GM21390 (cell line): ENCODE data around the gene ADRM1.

ENCODE experiments used
- ATAC-seq: cut with Tn5 transposase; IDR thresholded peaks from one replicate; pipeline ENCODE4 v1.9.1; 2021; ENCODE audit not compliant: unreplicated experiment

The ADRM1 gene, protein sequence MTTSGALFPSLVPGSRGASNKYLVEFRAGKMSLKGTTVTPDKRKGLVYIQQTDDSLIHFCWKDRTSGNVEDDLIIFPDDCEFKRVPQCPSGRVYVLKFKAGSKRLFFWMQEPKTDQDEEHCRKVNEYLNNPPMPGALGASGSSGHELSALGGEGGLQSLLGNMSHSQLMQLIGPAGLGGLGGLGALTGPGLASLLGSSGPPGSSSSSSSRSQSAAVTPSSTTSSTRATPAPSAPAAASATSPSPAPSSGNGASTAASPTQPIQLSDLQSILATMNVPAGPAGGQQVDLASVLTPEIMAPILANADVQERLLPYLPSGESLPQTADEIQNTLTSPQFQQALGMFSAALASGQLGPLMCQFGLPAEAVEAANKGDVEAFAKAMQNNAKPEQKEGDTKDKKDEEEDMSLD

DNA sequence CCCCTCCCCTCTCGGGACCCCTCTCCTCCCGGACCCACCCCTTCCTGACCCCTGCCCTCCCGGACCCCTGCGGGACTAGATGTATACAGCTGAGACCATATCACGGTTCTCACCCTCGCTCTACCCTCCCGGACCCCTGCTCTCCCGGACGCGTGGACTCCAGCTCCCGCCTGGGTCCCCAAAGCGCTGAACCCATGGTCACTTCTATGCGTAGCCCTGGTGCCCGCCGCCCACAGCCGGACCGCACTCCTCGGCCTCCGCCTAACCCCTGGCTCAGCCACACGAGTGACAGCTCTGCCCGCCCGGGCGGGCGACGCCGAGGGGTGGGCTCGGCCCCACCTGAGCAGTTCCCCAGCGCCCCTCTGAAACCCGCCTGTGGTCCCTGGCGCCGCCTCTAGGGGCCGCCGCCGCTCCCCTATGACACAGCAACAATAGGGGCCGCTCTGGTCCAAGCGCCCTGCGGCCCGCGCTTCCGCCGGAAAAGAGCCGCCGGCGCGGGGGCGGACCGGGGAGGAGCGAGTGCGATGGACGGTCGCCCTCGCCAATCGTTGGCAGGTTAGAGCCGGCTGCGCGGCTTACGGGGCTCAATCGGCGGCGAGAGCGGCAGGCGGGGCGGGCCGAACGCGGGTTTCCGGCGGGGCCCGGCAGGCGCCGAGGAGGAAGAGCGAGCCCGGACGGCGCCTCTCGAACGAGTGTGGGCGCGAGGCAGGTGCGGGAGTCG is at the start of gene ADRM1:
Gene ADRM1, plus strand, starts transcription at position 657 of the 721 bp plus-strand sequence. CDS start 572 bp downstream, outside the sequence.
- peak; percentile 88 for ATAC-seq

DNA sequence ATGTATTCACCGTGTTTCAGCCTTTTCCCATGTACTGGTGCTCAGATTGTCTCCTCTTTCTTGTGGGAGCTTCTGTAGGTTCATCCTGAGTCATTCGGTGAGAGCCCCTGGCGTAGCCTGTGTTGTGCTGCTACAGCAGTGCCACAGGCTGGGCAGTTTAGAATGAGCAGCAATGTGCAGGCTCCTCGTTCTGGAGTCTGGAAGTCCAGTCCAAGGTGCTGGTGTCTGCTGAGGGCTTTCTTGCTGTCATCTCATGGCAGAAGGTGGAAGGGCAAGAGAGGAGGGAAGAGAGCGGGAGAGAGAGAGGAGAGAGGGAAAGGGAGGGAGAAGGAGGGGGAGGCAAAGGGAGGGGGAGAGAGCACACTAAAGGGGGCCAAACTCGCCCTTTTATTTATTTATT is 49.4 kb upstream of the ADRM1 start:
- no peak for ATAC-seq

DNA sequence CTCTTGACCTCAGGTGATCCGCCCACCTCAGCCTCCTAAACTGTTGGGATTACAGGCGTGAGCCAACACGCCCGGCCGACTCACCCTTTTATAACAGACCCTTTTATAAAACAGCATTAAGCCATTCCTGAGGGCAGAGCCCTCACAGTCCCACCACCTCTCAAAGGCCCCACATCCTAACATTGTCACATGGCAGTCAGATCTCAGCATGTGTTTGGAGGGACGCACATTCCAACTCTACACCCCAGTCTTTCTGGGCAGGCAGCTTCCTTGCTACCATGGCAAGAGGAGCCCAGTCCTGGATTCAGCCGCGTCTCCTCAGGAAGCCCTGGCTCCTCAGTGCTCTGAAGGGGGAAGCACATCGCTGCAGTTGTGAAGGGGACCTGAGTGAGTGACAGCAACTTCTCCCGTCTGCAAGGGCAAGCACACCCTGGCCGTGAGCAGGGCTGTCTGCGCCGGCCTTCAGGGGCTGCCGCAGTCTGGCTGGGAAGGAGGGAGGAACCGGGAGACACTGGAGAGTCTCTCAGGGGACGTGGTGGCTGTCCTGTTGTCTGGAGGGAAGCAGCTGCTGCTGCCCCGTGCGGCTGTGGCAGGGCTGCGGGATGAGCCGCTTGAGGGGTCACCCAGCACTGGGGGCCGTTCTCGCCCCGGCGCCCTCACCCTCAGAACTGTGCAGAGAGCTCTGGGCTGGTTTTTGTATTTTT is 48.6 kb upstream of the ADRM1 start:
- no peak for ATAC-seq

DNA sequence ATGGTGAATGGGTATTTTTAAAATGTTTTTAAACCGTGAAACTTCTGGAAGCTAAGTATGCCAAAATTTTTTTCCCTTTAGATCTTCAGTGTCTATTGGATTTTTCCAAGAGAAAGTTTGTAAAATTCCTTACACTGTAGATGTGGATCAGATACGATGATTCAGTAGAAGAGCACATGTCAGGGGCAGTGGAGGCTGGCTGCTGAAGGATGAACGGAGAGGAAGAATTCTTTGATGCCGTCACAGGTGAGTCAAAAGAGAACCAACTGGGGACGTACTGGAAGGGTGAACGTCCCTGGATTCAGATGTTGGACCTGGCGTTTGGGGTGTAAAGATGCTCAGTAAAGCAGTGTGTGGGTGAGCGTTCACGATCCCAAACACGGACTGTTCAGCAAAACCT is 46.8 kb upstream of the ADRM1 start:
- ATAC-seq = no peak

DNA sequence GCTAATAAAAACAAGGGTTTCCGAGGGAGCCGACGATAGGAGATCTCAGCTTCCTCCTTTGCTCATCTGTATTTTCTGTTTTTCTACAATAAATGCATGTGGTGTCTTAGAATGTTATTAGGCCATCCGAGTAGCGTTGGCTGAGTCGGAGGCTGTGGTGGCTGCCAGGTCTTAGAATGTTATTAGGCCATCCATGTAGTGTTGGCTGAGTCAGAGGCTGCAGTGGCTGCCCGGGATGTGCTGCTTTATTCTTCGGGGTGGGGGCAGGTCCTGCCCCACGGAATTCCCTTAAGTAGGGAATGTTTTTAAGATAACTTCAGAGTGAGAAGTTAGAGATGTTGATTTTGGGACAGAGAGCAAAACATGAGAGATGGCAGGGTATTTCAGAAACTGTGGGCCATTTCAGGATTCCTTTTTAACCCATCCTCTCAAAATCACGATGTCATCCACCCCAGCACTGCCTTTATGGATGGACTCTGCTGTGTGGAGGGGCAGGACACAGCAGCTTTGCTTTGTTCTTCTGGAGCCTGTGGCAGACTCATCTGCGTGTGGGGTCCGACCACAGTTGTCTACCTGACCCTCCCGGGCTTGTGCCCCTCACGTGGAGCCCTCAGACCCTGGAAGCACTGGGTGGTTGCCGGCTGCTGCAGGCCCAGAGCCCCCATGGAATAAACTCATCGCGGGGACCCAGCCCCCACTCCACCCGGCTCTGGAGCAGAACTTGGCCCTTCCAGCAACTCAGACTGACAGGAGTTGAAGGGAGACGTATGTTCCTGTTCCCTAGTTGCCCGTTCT is 44.1 kb upstream of the ADRM1 start:
- ATAC-seq = no peak

DNA sequence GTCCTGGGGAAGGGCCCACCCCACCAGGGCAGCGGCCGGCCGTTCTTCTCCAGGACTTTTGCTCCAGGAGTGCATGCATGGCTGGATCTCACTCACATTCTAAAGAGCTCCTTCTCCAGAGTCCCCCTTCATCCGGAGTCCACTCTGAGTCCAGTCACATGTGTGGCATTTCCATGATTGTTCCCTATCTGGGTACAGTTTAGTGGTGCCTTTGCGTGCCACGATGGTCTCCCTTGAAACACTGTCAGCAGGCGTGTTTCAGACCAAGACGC is 43.6 kb upstream of the ADRM1 start:
- ATAC-seq = no peak

DNA sequence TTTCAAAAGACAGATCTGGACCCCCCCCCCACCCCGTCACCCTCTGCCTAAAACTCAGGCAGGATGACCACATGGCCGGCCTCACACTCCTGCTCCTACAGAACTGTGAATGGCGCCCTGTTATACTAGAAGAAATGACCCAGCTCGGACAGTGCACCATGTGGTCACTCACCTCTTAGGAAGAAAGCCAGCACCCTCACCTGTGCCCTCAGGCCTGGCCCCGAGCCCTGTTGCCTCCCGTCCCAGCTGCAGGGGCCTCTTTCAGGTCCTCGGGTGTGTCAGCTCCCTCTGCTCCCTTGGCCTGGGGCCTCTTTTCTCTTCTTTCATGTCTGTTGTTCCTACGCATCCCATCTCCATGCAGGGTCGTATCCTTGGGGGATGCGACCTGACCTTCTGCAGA is 40.7 kb upstream of the ADRM1 start:
- no peak for ATAC-seq

DNA sequence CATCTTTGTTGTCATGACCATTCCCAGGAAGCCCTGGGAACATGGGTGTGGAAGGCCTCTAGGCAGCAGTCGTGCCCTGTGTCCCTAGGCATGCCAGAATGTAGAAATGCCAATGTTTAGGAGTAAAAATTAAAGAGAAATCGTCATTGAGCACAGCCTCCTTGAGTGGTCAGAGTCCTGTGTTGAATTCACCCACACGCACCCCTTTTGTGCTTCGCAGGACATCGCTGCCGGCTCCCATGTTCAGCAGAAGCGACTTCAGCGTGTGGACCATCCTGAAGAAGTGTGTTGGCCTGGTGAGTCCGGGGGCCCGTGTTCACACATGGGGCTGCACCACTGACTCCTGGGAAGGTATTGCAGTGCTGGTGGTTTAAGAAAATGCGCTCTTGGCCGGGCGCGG is 39.4 kb upstream of the ADRM1 start:
- ATAC-seq = no peak

DNA sequence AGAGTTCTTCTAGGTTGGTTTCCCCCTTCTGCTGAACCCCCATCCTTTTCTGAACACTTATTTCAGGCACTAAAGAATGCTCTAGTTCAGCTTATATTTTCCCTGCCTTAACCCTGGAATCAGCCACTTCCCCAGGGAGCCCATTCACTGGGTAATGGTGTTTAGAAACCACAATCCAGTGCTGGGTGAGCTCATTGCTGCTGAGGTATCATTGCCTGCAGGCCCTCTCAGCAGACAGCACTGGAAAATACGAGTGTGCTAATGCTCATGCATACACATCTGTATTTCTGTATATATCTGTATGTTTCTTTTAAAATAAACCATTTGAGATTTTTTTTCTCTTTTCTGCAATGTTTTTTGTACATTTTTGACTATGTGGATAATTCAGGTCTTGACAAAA is 37.4 kb upstream of the ADRM1 start:
- ATAC-seq = no peak

DNA sequence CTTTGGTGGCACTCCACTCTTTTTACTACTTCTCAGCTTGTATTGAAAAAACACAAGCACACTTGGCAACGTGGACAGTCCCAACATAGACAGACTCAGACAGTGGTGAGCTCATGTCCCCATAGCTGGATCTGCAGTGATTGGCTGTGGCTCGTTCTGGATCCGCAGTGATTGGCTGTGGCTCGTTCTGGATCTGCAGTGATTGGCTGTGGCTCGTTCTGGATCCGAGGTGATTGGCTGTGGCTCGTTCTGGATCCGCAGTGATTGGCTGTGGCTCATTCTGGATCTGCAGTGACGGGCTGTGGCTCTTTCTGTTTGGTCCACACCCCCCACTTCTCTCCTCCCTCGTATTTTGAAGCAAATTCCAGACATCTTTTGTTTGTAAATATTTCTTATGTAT is 36.5 kb upstream of the ADRM1 start:
- ATAC-seq = no peak

DNA sequence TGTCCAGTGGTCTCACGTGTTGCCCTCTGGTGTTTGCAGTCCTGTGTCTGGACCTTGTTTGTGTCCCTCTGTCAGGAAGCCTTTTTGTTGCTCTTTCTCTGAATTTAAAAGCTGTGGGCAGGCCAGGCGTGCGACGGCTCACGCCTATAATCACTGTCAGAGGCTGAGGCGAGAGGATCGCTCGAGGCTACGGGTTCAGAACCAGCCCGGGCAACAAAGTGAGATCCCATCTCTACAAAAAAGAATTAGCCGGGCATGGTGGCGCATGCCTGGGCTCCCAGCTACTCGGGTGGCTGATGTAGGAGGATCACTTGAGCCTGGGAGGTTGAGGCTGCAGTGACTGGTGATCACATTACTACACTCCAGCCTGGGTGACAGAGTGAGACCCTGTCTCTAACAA is 35.9 kb upstream of the ADRM1 start:
- no peak for ATAC-seq

DNA sequence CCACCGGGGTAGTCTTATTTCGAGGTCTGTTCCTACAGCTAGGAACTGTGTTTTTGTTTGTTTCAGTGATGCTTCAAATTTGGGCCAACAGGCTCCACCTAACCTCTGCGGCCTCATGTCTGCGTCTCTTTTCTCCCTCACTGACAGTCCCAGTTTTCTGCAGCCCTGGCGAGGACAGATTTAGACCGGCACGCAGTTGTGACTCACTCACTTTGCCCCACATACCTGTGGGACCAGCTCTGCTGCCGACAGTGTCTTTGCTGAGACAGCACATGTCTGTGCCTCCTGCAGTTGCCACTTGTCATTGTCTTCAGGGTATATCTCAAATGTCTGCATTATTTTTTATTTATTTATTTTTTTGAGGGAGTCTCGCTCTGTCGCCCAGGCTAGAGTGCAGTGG is 35.3 kb upstream of the ADRM1 start:
- ATAC-seq = no peak

DNA sequence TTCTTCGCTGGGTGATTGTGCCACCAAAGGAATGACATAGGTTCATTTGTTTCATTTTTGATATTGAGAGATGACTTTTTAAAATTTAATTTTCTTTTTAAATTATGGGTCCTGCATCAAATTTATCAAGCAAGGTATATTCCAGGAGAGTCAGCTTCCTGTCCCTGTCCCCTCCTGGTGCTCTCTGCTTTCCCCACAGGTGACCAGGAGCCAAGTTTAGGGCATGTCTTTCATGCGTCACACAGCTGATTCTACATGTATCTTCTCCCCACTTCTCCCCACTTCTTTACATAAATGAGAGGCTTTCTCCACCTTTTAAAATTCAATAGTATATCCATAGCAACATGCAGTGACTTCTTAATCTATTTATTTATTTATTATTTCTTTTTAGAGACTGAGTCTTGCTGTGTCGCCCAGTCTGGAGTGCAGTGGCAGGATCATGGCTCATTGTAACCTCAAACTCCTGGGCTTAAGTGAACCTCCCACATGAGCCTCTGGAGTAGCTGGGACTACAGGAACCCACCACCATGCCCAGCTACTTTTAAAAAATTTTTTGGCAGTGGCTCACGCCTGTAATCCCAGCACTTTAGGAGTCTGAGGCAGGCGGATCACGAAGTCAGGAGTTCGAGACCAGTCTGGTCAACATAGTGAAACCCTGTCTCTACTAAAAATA is 34.4 kb upstream of the ADRM1 start:
- ATAC-seq = no peak

DNA sequence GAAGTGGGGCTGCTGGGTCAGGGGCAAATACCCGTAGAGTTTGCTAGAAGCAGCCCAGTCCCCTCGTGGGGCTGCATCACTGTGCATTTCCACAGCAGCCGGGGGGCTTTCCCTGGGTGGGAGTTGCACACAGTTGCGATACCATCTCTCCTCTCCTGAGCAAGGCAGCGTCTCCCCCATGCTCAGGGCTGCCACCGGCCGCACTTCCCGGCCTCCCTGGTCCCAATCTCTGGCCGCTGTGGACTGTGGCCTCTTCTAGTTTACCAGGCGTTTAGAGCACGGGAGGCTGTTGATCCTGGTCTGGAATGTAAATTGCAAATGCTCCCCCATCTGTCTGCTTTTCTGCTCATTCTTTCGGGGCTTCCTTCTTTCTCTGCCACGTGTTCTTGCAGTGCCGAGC is 33.4 kb upstream of the ADRM1 start:
- ATAC-seq = no peak

DNA sequence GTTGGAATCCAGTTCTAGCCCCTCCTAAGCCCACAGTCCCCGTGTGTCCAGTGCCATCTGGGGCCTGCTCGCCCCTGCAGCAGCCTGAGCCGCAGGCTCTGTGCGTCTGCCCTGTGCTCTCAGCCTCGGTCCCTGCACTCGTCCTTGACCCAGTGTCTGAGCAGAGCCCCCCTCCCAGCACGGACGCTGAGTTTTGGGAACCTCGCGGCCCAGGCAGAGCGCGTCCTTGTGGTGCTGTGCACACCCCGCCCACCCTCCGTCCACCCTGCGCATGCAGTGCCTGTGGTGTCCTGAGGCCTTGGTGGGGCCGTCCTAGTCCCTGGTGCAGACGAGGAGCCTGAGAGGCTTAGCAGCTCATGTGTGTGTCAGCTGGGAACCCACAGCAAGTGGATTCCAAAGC is 32.9 kb upstream of the ADRM1 start:
- ATAC-seq = no peak

DNA sequence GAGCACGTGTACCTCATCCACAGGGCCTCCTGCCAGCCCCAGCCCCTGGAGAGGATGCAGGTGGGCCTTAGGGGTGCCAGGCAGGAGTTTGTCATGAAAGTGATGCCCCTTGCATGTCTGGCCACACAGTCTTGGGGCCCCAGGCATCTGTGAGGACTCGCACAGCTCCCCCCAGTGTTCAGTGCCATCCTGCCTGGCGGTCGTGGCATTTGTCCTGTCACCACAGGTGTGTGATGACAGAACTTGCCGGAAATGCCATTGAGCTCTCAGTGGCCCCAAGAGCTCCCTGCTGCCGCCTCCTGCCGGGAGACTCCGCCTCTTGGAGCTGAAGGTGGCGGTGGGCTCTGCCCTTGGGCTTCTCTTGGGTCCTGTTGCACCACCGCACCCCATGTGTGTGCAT is 30.6 kb upstream of the ADRM1 start:
- ATAC-seq = no peak

DNA sequence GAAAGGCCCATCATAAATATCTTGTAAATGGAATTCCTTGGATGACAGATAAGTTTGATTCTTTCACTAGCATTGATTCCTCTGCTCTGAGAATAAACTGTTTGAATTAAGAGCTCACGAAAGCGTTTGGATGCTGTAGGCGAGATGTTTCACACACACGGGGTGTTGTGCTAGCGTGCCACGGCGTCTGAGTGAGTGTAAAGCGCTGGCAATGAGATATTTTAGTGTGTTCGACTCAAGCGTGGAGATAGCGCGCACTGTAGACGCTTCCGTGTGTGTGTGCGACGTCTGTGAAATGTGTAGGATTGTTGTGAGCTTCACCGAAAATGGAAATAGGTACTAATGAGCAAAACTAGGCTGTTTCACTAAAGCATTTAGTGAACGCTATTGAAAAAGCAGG is 29.4 kb upstream of the ADRM1 start:
- no peak for ATAC-seq

DNA sequence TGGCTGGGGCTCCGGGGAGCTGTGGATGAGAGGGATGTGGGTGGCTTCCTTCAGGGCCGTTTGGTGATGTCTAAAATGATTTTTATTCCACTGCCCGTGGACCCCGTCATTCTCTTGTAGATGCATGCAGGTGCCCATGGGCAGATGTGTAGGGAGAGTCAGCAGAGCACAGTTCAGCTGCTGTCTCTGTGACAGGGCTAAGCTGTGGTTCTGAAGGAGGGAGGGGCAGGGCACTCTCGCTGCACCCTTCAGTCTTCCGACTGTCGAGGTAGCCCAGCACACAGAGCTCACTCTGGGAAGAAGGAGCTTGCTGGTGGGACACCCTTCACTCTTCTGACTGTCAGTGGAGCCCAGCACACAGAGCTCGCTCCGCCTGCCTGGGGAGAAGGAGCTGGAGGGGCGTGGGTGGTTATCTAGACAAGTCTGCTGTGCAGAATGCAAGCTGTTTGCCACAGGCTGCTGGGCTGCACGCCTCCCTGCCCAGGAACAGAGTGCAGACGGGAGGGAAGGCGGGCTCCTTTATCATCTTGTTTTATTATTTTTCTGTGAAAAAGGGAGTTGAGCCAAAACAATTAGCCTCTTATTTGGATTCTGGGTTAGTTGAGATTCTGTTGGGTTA is 28.4 kb upstream of the ADRM1 start:
- no peak for ATAC-seq

DNA sequence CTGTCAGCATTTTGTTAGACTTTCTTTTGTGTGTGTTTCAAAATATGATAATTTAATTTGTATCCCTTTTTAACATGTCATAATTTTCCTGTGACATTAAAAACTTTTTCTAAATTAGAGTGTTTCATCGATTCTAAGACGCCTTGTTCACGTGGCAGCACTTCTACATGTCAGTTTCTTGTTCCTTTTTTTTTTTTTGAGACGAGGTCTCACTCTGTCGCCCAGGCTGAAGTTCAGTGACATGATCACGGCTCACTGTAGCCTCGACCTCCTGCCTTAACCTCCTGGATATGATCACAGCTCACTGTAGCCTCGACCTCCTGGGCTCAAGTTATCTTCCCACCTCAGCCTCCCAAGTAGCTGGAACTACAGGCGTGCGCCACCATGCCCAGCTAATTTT is 27.6 kb upstream of the ADRM1 start:
- no peak for ATAC-seq

DNA sequence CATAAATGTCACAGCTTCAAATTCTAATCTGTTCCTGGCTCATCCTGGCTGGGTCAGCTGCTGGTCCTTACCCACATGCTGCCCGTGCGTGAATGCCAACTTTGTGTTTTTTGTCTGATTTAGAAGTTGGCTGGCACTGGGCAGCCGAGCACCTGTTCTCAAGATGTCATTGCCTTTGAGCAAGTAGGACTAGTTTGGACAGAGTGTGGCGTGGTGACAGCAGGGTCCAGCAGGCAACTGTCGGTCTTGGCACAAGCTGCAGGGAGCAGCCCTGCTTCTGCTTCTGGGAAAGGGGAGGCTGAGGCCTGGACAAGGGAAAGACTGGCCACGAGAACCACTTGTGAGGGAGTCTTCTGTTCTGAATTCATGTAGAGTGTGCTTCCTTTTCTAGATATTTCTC is 26.4 kb upstream of the ADRM1 start:
- no peak for ATAC-seq
